ENCODE measurements around the gene CHN1.

Gene CHN1

GRCh38 chr2:174800436-174801205, 204.6 kb downstream of the CHN1 start:
- H3K36me3 ChIP-seq (ENCODE audit: control insufficient read depth, low read length) = no peaks in the 10 kb centered on the region
- H3K9me2 ChIP-seq (replicated peaks; ENCODE audit: control insufficient read depth, low read length) = no peaks in the 10 kb centered on the region
- TF ChIP-seq EZH2phosphoT487 (IDR thresholded peaks at IDR 0.05; ENCODE audit: borderline replicate concordance, low read length) = no peak
- no peak for TF ChIP-seq CTCF (IDR thresholded peaks at IDR 0.05; ENCODE audit: low read depth, low read length, poor library complexity, severe bottlenecking)
- H3K4me3 ChIP-seq (ENCODE audit: low read length) = no peak overlapping the region
- H3K4me1 ChIP-seq (ENCODE audit: control insufficient read depth, low read length) = no peaks in the 10 kb centered on the region
- no peaks in the 10 kb centered on the region for H3K27me3 ChIP-seq (ENCODE audit: control insufficient read depth, low read length)
- no peaks in the 10 kb centered on the region for H3F3A ChIP-seq (ENCODE audit: control insufficient read depth, insufficient read depth)
- H4K20me1 ChIP-seq (ENCODE audit: control insufficient read depth, insufficient read depth, low read depth, low read length) = no peaks in the 10 kb centered on the region
- H3K9me3 ChIP-seq (ENCODE audit: control insufficient read depth, insufficient read depth, low read length) = no peaks in the 10 kb centered on the region
- no peak overlapping the region for H3K4me2 ChIP-seq (ENCODE audit: low read length)
- no peak overlapping the region for H3K27ac ChIP-seq (ENCODE audit: low read depth, low read length)
- H3K79me2 ChIP-seq (ENCODE audit: control insufficient read depth, low read length) = no peaks in the 10 kb centered on the region

- Histone ChIP-seq H3F3A (ENCODE audit: control insufficient read depth, insufficient read depth) (no peaks in the 10 kb centered on the region), H3K27ac (ENCODE audit: low read depth, low read length) (no peak overlapping the region), H3K79me2 (ENCODE audit: control insufficient read depth, low read length) (no peaks in the 10 kb centered on the region), H3K4me2 (ENCODE audit: low read length) (no peak overlapping the region), H4K20me1 (ENCODE audit: control insufficient read depth, insufficient read depth, low read depth, low read length) (no peaks in the 10 kb centered on the region), H3K9me2 (replicated peaks; ENCODE audit: control insufficient read depth, low read length) (no peaks in the 10 kb centered on the region), H3K4me3 (ENCODE audit: low read length) (no peak overlapping the region), H3K36me3 (ENCODE audit: control insufficient read depth, low read length) (no peaks in the 10 kb centered on the region), H3K27me3 (ENCODE audit: control insufficient read depth, low read length) (no peaks in the 10 kb centered on the region), H3K9me3 (ENCODE audit: control insufficient read depth, insufficient read depth, low read length) (no peaks in the 10 kb centered on the region), H3K4me1 (ENCODE audit: control insufficient read depth, low read length) (no peaks in the 10 kb centered on the region)
- no peak for TF ChIP-seq EZH2phosphoT487 (IDR thresholded peaks at IDR 0.05; ENCODE audit: borderline replicate concordance, low read length)
- no peak for TF ChIP-seq CTCF (IDR thresholded peaks at IDR 0.05; ENCODE audit: low read depth, low read length, poor library complexity, severe bottlenecking)
These were observed 206.4 kb downstream of the CHN1 start for GRCh38 chr2:174798801-174799200.

GRCh38 chr2:174797781-174798276, 207.4 kb downstream of the CHN1 start:
- no peaks in the 10 kb centered on the region for H3K36me3 ChIP-seq (ENCODE audit: control insufficient read depth, low read length)
- H3K4me2 ChIP-seq (ENCODE audit: low read length) = no peak overlapping the region
- H3K27me3 ChIP-seq (ENCODE audit: control insufficient read depth, low read length) = no peaks in the 10 kb centered on the region
- H3K9me3 ChIP-seq (ENCODE audit: control insufficient read depth, insufficient read depth, low read length) = no peaks in the 10 kb centered on the region
- H3K4me3 ChIP-seq (ENCODE audit: low read length) = no peak overlapping the region
- no peaks in the 10 kb centered on the region for H3K79me2 ChIP-seq (ENCODE audit: control insufficient read depth, low read length)
- no peak overlapping the region for H3K27ac ChIP-seq (ENCODE audit: low read depth, low read length)
- H4K20me1 ChIP-seq (ENCODE audit: control insufficient read depth, insufficient read depth, low read depth, low read length) = no peaks in the 10 kb centered on the region
- TF ChIP-seq CTCF (IDR thresholded peaks at IDR 0.05; ENCODE audit: low read depth, low read length, poor library complexity, severe bottlenecking) = no peak
- no peak for TF ChIP-seq EZH2phosphoT487 (IDR thresholded peaks at IDR 0.05; ENCODE audit: borderline replicate concordance, low read length)
- H3K4me1 ChIP-seq (ENCODE audit: control insufficient read depth, low read length) = no peaks in the 10 kb centered on the region
- H3F3A ChIP-seq (ENCODE audit: control insufficient read depth, insufficient read depth) = no peaks in the 10 kb centered on the region
- no peaks in the 10 kb centered on the region for H3K9me2 ChIP-seq (replicated peaks; ENCODE audit: control insufficient read depth, low read length)
